Ishikawa (cell line): Measurements from ENCODE around the gene MORC1.

Experiments
- CEBPB ChIP-seq: IDR thresholded peaks from 2 replicates; pipeline ENCODE4 v1.6.1; 2012
- CREB1 ChIP-seq: IDR thresholded peaks from 2 replicates; pipeline ENCODE4 v1.6.1; 2012; ENCODE audit warnings: low read depth
- EGR1 ChIP-seq: IDR thresholded peaks from 2 replicates; pipeline ENCODE4 v1.6.1; 2012
- EP300 ChIP-seq: IDR thresholded peaks from 2 replicates; pipeline ENCODE4 v1.6.1; 2012; ENCODE audit warnings: borderline replicate concordance
- FOXM1 ChIP-seq: IDR thresholded peaks from 2 replicates; pipeline ENCODE4 v1.6.1; 2012; ENCODE audit warnings: low read depth, borderline replicate concordance
- MAX ChIP-seq: IDR thresholded peaks from 2 replicates; pipeline ENCODE4 v1.6.1; 2012
- NFIC ChIP-seq: IDR thresholded peaks from 2 replicates; pipeline ENCODE4 v1.6.1; 2012
- RAD21 ChIP-seq: IDR thresholded peaks from 2 replicates; pipeline ENCODE4 v1.6.1; 2012; ENCODE audit warnings: low read depth
- REST ChIP-seq: IDR thresholded peaks from 2 replicates; pipeline ENCODE4 v1.6.1; 2012; ENCODE audit warnings: low read depth, mild to moderate bottlenecking
- TAF1 ChIP-seq: IDR thresholded peaks from 2 replicates; pipeline ENCODE4 v1.6.1; 2012; ENCODE audit warnings: low read depth, mild to moderate bottlenecking
- TCF12 ChIP-seq: IDR thresholded peaks from 2 replicates; pipeline ENCODE4 v1.6.1; 2012; ENCODE audit warnings: low read depth
- TEAD4 ChIP-seq: IDR thresholded peaks from 2 replicates; pipeline ENCODE4 v1.6.1; 2012
- USF1 ChIP-seq: IDR thresholded peaks from 2 replicates; pipeline ENCODE4 v1.6.1; 2012
- YY1 ChIP-seq: IDR thresholded peaks from 2 replicates; pipeline ENCODE4 v1.6.1; 2012; ENCODE audit warnings: low read depth
- ZBTB7A ChIP-seq: IDR thresholded peaks from 2 replicates; pipeline ENCODE4 v1.6.1; 2012; ENCODE audit warnings: low read depth

Gene MORC1

GRCh38 chr3:109059264-109059663, 58.7 kb downstream of the MORC1 start:
- no peak for TF ChIP-seq EGR1
- TF ChIP-seq MAX, result no peak
- no peak for TF ChIP-seq TCF12
- TF ChIP-seq USF1, result no peak
- TF ChIP-seq YY1, result no peak
- TF ChIP-seq CREB1, result no peak
- TF ChIP-seq ZBTB7A, result no peak
- TF ChIP-seq REST, result no peak
- no peak for TF ChIP-seq EP300
- no peak for TF ChIP-seq CEBPB
- TF ChIP-seq TAF1, result no peak
- no peak for TF ChIP-seq NFIC
- TF ChIP-seq TEAD4, result no peak
- no peak for TF ChIP-seq FOXM1
- TF ChIP-seq RAD21, result no peak

- no peak for TF ChIP-seq YY1
- TF ChIP-seq TAF1, result no peak
- TF ChIP-seq FOXM1, result no peak
- TF ChIP-seq CREB1, result no peak
- no peak for TF ChIP-seq USF1
- TF ChIP-seq ZBTB7A, result no peak
- TF ChIP-seq RAD21, result no peak
- no peak for TF ChIP-seq MAX
- no peak for TF ChIP-seq REST
- no peak for TF ChIP-seq TCF12
- no peak for TF ChIP-seq CEBPB
- no peak for TF ChIP-seq EGR1
- no peak for TF ChIP-seq EP300
- no peak for TF ChIP-seq TEAD4
- TF ChIP-seq NFIC, result no peak
These were observed 60.3 kb downstream of the MORC1 start for GRCh38 chr3:109057616-109058015.

GRCh38 chr3:109057056-109057455, 60.9 kb downstream of the MORC1 start:
- no peak for TF ChIP-seq CEBPB
- no peak for TF ChIP-seq USF1
- TF ChIP-seq TAF1, result no peak
- no peak for TF ChIP-seq NFIC
- no peak for TF ChIP-seq EGR1
- no peak for TF ChIP-seq CREB1
- no peak for TF ChIP-seq TEAD4

- TF ChIP-seq TEAD4, result no peak
- peak; percentile 52 for TF ChIP-seq RAD21
These were observed 67.3 kb downstream of the MORC1 start for GRCh38 chr3:109050591-109051167.

- TF ChIP-seq ZBTB7A (no peak), RAD21 (no peak), EP300 (no peak), TEAD4 (no peak), MAX (no peak), CREB1 (no peak), FOXM1 (no peak), REST (no peak), TCF12 (no peak), TAF1 (no peak)
These were observed 70.6 kb downstream of the MORC1 start for GRCh38 chr3:109047366-109047765.
